Central memory CD4-positive, alpha-beta T cell (primary cell): ENCODE measurements around the gene YIPF5.

ENCODE experiments used
- DNase-seq: peaks from one replicate; pipeline ENCODE4 v3.0.0; 2022

The YIPF5 gene

DNA sequence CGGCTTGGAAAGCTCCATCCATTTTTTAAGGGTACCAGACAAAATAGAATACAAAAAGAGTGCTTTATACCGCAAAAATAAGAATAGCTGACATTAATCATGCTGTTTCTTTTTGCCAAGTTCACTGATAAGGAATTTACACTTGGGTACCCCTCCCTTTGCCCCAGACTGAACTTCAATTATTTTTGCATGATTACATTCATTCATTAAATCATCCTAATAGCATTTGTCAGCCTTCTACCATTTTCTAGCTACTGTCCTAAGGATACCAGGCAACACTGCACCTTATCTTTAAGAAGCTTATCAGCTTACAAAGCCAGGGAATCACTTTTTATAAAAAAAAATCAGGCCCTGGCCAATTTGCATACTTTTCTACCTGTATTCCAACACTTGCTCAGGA, 48.4 kb downstream of the YIPF5 start:
- no peak for DNase-seq

DNA sequence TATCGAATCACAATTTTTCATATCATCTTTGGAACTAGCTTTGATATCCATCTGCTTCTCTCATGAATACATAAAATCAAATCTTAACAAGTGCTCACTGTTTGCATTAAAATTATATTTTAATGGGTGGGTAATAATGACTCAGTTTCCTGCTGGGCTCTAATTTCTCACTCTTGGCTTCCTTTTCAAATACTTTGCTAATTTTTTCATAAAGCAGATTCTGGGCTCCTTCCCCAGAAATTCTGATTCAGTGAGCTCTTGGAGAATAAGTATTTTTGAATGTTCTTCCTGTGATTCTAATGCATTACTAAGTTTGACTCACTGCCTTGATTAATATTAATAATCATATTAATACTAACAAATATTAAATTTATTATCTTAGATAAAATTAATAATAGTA, 48.9 kb downstream of the YIPF5 start:
- no peak for DNase-seq

DNA sequence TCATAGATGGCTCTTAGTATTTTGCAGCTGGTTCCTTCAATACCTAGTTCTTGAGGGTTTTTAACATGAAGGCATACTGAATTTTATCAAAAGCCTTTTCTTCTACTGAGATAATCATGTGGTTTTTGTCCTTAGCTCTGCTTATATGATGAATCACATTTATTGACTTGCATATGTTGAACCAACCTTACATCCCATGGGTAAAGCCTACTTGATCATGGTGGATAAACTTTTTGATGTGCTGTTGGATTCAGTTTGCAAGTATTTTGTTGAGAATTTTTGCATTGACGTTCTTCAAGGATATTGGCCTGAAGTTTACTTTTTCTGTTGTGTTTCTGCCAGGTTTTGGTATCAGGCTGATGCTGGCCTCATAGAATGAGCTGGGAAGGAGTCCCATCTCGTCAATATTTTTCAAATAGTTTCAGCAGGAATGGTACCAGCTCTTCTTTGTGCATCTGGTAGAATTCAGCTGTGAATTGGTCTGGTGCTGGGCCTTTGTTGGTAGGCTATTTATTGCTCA, 49.7 kb downstream of the YIPF5 start:
- no peak for DNase-seq

DNA sequence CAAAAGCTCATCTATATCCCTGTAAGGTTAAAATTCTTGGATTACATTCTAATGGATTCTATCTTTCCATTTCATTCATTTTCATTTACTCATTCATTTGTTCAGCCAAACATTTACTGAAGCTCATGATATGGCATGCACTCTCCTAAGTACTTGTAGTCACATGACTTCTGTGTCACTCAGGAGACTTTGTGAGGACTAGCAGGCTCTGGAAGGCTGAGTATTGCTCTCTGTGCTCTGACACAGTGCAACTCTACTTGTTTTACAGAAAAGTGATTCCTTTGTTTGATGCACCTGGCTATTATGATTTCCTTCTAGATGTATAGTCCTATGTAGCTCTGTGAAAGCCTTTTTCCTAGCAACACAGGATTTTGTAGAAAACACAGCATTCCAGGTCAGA, 53.0 kb downstream of the YIPF5 start:
- no peak for DNase-seq

DNA sequence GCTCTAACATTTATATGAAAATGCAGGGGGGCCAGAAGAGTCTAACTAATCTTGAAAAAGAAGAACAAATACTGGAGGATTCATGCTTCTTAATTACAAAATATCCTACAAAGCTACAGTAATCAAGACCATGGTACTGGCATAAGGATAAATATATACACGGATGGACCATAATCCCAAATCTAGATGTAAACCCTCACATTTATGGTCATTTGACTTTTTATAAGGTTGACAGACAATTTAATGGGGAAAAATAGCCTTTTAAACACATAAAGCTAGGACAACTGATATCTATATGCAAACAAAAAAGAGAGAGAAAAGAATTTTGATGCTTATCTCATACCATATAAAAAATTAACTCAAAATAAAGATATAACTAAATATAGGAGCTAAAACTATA, 55.9 kb downstream of the YIPF5 start:
- DNase-seq: no peak
